Prostate gland (tissue), 2 donors: ENCODE results near the gene KANSL1.

Experiments used
- CTCF ChIP-seq, 4 experiments: fragments of 200-600 bp in 2 of 4; fragments of 450-650 bp in 2 of 4; sonication (generic) in 2 of 4; IDR thresholded peaks; 1 replicate in 3 of 4; 2 replicates in 1 of 4; pipeline ENCODE4 v1.5.1; 2016 to 2019; ENCODE audit warnings: antibody characterized with exemption in 4 of 4, mild to moderate bottlenecking in 2 of 4, moderate library complexity in 2 of 4
- POLR2A ChIP-seq: fragments of 450-650 bp; IDR thresholded peaks from one replicate; pipeline ENCODE4 v1.6.1; 2016; ENCODE audit warnings: antibody characterized with exemption, mild to moderate bottlenecking

DNA sequence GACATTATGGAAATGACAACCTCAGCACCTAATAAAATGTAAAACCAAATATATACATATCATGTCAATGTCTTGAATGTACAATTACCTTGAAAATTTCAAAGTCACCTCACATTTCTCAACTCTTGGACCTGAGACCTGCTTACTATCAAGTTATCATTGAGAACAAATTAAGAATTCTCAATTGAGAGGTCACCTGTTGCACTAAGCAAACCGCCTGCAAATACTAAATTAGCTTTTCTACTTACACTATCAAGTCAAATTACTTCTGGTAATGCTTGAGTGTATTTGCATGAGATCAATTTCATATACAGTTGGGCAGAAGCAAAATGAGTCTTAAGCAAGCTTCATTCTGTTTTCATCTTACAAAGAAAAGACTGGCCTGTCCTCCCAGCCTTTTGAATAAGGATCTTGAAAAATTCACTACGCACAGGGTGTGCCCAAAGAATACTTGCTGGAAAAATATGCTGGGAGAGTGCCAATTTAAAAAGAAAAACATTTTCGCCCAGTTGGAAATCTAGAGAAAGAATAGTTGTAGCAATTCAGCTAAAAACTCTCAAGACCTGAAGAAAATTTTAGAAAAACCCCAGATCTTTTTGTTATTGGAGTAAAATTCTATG lies 35.7 kb downstream of the KANSL1 start:
- TF ChIP-seq CTCF (IDR thresholded peaks at IDR 0.05) = no peak
- TF ChIP-seq POLR2A = no peak
